SK-N-SH (cell line): Measurements from ENCODE around the gene E2F3. TPM values are rescaled to one million over a fixed set of nuclear protein-coding genes. Genes with fewer than 3 reads are reported as not detected.

Source experiments
- CTCF ChIA-PET: fragments of 300-600, 350-600 bp; formaldehyde crosslinking; extraction: SDS; loops from one replicate; lab custom pipeline; 2021; lab: Yijun Ruan, JAX
- POLR2A ChIA-PET: fragments of 350-600 bp; sonication (Branson Sonifier 250); formaldehyde crosslinking; extraction: SDS; loops from one replicate; lab custom pipeline; 2020; ENCODE audit warnings: antibody characterized with exemption, inconsistent platforms; lab: Yijun Ruan, JAX
- DNase-seq: peaks from one replicate; pipeline ENCODE4 v3.0.0; 2012
- H2AFZ ChIP-seq: fragments of 200-600 bp; sonication (generic); 2 replicates; pipeline ENCODE4 v1.8.1; 2016; ENCODE audit warnings: antibody characterized with exemption, mild to moderate bottlenecking, low read depth
- H3F3A ChIP-seq: fragments of 200-600 bp; sonication (generic); replicated peaks from 2 replicates; pipeline ENCODE3; 2016; ENCODE audit warnings: antibody characterized with exemption, mild to moderate bottlenecking; ENCODE audit not compliant: insufficient read depth
- H3K27ac ChIP-seq, 2 experiments: fragments of 200-500 bp in 1 of 2; fragments of 200-600 bp in 1 of 2; sonication (Bioruptor generic) in 1 of 2; sonication (generic), shearing (Covaris generic) in 1 of 2; 2 replicates each; pipeline versions ENCODE4 v1.5.1 to v1.6.1; 2014 to 2016; ENCODE audit warnings: low read depth in 2 of 2, inconsistent platforms in 1 of 2, low read length in 1 of 2, mild to moderate bottlenecking in 1 of 2, mixed read lengths in 1 of 2
- H3K27me3 ChIP-seq: fragments of 200-600 bp; sonication (generic), shearing (Covaris generic); 2 replicates; pipeline ENCODE4 v1.6.1; 2016; ENCODE audit warnings: mixed run types; ENCODE audit not compliant: insufficient read depth
- H3K36me3 ChIP-seq, 2 experiments: fragments of 200-500 bp in 1 of 2; fragments of 200-600 bp in 1 of 2; sonication (Bioruptor generic) in 1 of 2; sonication (generic) in 1 of 2; replicated peaks in 1 of 2; 2 replicates each; pipeline versions ENCODE3 to v1.5.1; 2014 to 2016; ENCODE audit warnings: low read length in 1 of 2, mild to moderate bottlenecking in 1 of 2; ENCODE audit not compliant: insufficient read depth in 2 of 2, control insufficient read depth in 1 of 2
- H3K4me1 ChIP-seq, 2 experiments: fragments of 200-500 bp in 1 of 2; fragments of 200-600 bp in 1 of 2; sonication (Bioruptor generic) in 1 of 2; sonication (generic), shearing (Covaris generic) in 1 of 2; 2 replicates each; pipeline versions ENCODE4 v1.5.1 to v1.6.1; 2014 to 2016; ENCODE audit warnings: low read depth in 1 of 2, low read length in 1 of 2, mixed run types in 1 of 2; ENCODE audit not compliant: insufficient read depth in 2 of 2, control insufficient read depth in 1 of 2
- H3K4me2 ChIP-seq: fragments of 200-600 bp; sonication (generic), shearing (Covaris generic); 2 replicates; pipeline ENCODE4 v1.6.1; 2017; ENCODE audit warnings: mixed run types
- H3K4me3 ChIP-seq, 2 experiments: fragments of 200-500 bp in 1 of 2; fragments of 200-600 bp in 1 of 2; sonication (Bioruptor generic) in 1 of 2; sonication (generic), shearing (Covaris generic) in 1 of 2; 2 replicates each; pipeline versions ENCODE4 v1.5.1 to v1.8.1; 2014 to 2016; ENCODE audit warnings: low read depth in 2 of 2, inconsistent platforms in 1 of 2, low read length in 1 of 2, mild to moderate bottlenecking in 1 of 2, mixed read lengths in 1 of 2, moderate library complexity in 1 of 2
- H3K79me2 ChIP-seq: fragments of 200-600 bp; sonication (generic); 2 replicates; pipeline ENCODE4 v1.8.1; 2017; ENCODE audit warnings: mild to moderate bottlenecking; ENCODE audit not compliant: insufficient read depth
- H3K9ac ChIP-seq: fragments of 200-600 bp; sonication (generic); 2 replicates; pipeline ENCODE4 v1.6.1; 2017; ENCODE audit warnings: mixed run types
- H3K9me2 ChIP-seq: fragments of 200-600 bp; sonication (generic); 2 replicates; pipeline ENCODE4 v1.6.1; 2017; ENCODE audit warnings: mixed run types
- H3K9me3 ChIP-seq: fragments of 200-600 bp; sonication (generic); 2 replicates; pipeline ENCODE4 v1.6.1; 2017; ENCODE audit warnings: mixed run types, mild to moderate bottlenecking, moderate library complexity
- H4K20me1 ChIP-seq: fragments of 200-600 bp; sonication (generic); 2 replicates; pipeline ENCODE4 v1.6.1; 2017; ENCODE audit warnings: mild to moderate bottlenecking, mixed run types; ENCODE audit not compliant: insufficient read depth
- CHD2 ChIP-seq: fragments of 150-350 bp; IDR thresholded peaks from 2 replicates; pipeline ENCODE4 v1.6.1; 2018; ENCODE audit warnings: low read length; ENCODE audit not compliant: partially characterized antibody
- GATA2 ChIP-seq: sonication (generic); formaldehyde crosslinking; IDR thresholded peaks from 2 replicates; pipeline ENCODE4 v1.5.0; 2020; ENCODE audit warnings: mild to moderate bottlenecking, missing genetic modification reagents
- MEF2A ChIP-seq: IDR thresholded peaks from 2 replicates; pipeline ENCODE4 v1.4.0; 2012; ENCODE audit warnings: low read depth, borderline replicate concordance
- NFIC ChIP-seq: IDR thresholded peaks from 2 replicates; pipeline ENCODE4 v1.4.0; 2012; ENCODE audit warnings: borderline replicate concordance
- RCOR1 ChIP-seq: fragments of 150-350 bp; IDR thresholded peaks from 2 replicates; pipeline ENCODE4 v1.6.1; 2017; ENCODE audit warnings: antibody characterized with exemption, low read length
- SMC3 ChIP-seq: IDR thresholded peaks from 2 replicates; pipeline ENCODE4 v1.6.1; 2012; ENCODE audit warnings: low read depth, low read length, improper control_type of control experiment
- TEAD4 ChIP-seq: IDR thresholded peaks from 2 replicates; pipeline ENCODE4 v1.4.0; 2012; ENCODE audit warnings: mild to moderate bottlenecking, borderline replicate concordance; ENCODE audit not compliant: insufficient read depth
- YY1 ChIP-seq: IDR thresholded peaks from 2 replicates; pipeline ENCODE4 v1.4.0; 2012; ENCODE audit warnings: low read depth, mild to moderate bottlenecking
- WGBS: methylation state at CpG from one replicate; pipeline ENCODE4 v1.1.6; 2017; ENCODE audit warnings: low lambda C conversion rate; 5-methylcytosine and 5-hydroxymethylcytosine counted together
- polyA plus RNA-seq, 3 experiments: library from polyadenylated mRNA; depleted of rRNA; stranded (reverse); fragments of >200 nt; gene quantifications; 2 replicates each; pipeline ENCODE4 v1.2.3, GENCODE V29; 2012
- TF ChIP-seq, protein P1 (sequence below): IDR thresholded peaks from 2 replicates; pipeline ENCODE4 v1.4.0; 2012; ENCODE audit warnings: low read depth, borderline replicate concordance
- TF ChIP-seq, protein P2 (sequence below): fragments of 200-600 bp; sonication (generic); IDR thresholded peaks from 2 replicates; pipeline ENCODE4 v1.6.1; 2017; ENCODE audit warnings: antibody characterized with exemption, mild to moderate bottlenecking, moderate library complexity
- TF ChIP-seq, protein P3 (sequence below): IDR thresholded peaks from 2 replicates; pipeline ENCODE4; 2012
- TF ChIP-seq, protein P4 (sequence below): IDR thresholded peaks from 2 replicates; pipeline ENCODE4 v1.4.0; 2012; ENCODE audit warnings: low read depth, borderline replicate concordance

Gene E2F3
- polyA plus RNA-seq, 1 of the 3 experiments (the other 2 are of a cell fraction): 12.7 TPM

- Histone ChIP-seq H3K9me3 (no peaks in the 10 kb centered on the region), H3K4me2 (no peak overlapping the region), H3K27me3 (no peaks in the 10 kb centered on the region), H4K20me1 (no peaks in the 10 kb centered on the region), H3K27ac (no peak overlapping the region), H3K79me2 (peaks cover 62% of the 10 kb centered on the region), H3K4me3 (no peak overlapping the region)
- POLR2A ChIA-PET: no interaction called here
- CTCF ChIA-PET: interaction anchor here (1.0 to 1.5 kb wide), 3 partner anchors 9 to 22 kb away, joined by 3 to 4 read pairs (median 3); no protein-coding TSS in a partner anchor
- TF ChIP-seq, protein P1, sequence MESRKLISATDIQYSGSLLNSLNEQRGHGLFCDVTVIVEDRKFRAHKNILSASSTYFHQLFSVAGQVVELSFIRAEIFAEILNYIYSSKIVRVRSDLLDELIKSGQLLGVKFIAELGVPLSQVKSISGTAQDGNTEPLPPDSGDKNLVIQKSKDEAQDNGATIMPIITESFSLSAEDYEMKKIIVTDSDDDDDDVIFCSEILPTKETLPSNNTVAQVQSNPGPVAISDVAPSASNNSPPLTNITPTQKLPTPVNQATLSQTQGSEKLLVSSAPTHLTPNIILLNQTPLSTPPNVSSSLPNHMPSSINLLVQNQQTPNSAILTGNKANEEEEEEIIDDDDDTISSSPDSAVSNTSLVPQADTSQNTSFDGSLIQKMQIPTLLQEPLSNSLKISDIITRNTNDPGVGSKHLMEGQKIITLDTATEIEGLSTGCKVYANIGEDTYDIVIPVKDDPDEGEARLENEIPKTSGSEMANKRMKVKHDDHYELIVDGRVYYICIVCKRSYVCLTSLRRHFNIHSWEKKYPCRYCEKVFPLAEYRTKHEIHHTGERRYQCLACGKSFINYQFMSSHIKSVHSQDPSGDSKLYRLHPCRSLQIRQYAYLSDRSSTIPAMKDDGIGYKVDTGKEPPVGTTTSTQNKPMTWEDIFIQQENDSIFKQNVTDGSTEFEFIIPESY: no peak
- TF ChIP-seq RCOR1 (no peak), SMC3 (no peak), YY1 (no peak), GATA2 (CRISPR knock-in tag) (no peak), MEF2A (no peak), CHD2 (no peak), TEAD4 (no peak), NFIC (no peak)
- TF ChIP-seq, protein P2, sequence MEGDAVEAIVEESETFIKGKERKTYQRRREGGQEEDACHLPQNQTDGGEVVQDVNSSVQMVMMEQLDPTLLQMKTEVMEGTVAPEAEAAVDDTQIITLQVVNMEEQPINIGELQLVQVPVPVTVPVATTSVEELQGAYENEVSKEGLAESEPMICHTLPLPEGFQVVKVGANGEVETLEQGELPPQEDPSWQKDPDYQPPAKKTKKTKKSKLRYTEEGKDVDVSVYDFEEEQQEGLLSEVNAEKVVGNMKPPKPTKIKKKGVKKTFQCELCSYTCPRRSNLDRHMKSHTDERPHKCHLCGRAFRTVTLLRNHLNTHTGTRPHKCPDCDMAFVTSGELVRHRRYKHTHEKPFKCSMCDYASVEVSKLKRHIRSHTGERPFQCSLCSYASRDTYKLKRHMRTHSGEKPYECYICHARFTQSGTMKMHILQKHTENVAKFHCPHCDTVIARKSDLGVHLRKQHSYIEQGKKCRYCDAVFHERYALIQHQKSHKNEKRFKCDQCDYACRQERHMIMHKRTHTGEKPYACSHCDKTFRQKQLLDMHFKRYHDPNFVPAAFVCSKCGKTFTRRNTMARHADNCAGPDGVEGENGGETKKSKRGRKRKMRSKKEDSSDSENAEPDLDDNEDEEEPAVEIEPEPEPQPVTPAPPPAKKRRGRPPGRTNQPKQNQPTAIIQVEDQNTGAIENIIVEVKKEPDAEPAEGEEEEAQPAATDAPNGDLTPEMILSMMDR: no peak
- TF ChIP-seq, protein P3, sequence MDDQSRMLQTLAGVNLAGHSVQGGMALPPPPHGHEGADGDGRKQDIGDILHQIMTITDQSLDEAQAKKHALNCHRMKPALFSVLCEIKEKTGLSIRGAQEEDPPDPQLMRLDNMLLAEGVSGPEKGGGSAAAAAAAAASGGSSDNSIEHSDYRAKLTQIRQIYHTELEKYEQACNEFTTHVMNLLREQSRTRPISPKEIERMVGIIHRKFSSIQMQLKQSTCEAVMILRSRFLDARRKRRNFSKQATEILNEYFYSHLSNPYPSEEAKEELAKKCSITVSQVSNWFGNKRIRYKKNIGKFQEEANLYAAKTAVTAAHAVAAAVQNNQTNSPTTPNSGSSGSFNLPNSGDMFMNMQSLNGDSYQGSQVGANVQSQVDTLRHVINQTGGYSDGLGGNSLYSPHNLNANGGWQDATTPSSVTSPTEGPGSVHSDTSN: no peak
- TF ChIP-seq, protein P4, sequence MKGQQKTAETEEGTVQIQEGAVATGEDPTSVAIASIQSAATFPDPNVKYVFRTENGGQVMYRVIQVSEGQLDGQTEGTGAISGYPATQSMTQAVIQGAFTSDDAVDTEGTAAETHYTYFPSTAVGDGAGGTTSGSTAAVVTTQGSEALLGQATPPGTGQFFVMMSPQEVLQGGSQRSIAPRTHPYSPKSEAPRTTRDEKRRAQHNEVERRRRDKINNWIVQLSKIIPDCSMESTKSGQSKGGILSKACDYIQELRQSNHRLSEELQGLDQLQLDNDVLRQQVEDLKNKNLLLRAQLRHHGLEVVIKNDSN: no peak
- TF ChIP-seq, all 33 proteins: peak for 0
- H2AFZ ChIP-seq: no peak overlapping the region
- H3K4me1 ChIP-seq: peaks cover 4 to 5% of the 10 kb centered on the region in 2 experiments; a peak in 3 of 4 replicates
- H3K36me3 ChIP-seq: peaks cover 6 to 9% of the 10 kb centered on the region in 2 experiments
- H3K9ac ChIP-seq: no peak overlapping the region
- no peaks in the 10 kb centered on the region for H3K9me2 ChIP-seq
- 98% methylated on average over 4 of the region's 4 CpGs for WGBS
- DNase-seq: no peak
- no peaks in the 10 kb centered on the region for H3F3A ChIP-seq
Measured at GRCh38 chr6:20538907-20539306, 137.2 kb downstream of the E2F3 start.
